Body of pancreas (tissue), 4 donors: ENCODE data around the gene PKMYT1.

ENCODE experiments used
- CTCF ChIP-seq, 7 experiments: fragments of 450-650 bp in 4 of 7; fragments of 200-600 bp in 3 of 7; sonication (generic) in 3 of 7; IDR thresholded peaks; one replicate each; pipeline ENCODE4 v1.5.1; 2016 to 2019; ENCODE audit warnings: antibody characterized with exemption in 7 of 7
- POLR2A ChIP-seq, 3 donors: fragments of 450-650 bp; IDR thresholded peaks; one replicate each; pipeline ENCODE4 v1.6.1; 2016; ENCODE audit warnings: antibody characterized with exemption in 3 of 3, mild to moderate bottlenecking in 2 of 3

GRCh38 chr16:2946649-2947048 is 33.6 kb downstream of the PKMYT1 start:
- no peak for TF ChIP-seq CTCF (IDR thresholded peaks at IDR 0.05)
- no peak for TF ChIP-seq POLR2A (IDR thresholded peaks at IDR 0.05)
